ENCODE results near the gene CSK. TPM values are rescaled to one million over a fixed set of nuclear protein-coding genes. Genes with fewer than 3 reads are reported as not detected.
A peak's percentile ranks its signal among the peaks of the same experiment; 100 is the strongest.
"Not testable (repeated sequence)": the region's sequence is repeated elsewhere in the genome, so short reads cannot be mapped to it uniquely, and the experiment has no call there.

Gene CSK
- total RNA-seq, 1 experiment from 2014 or later = 49.2 TPM

GRCh38 chr15:74785194-74786032, 3.5 kb downstream of the CSK start:
- H3K23me2 ChIP-seq (ENCODE audit: insufficient read length, low read depth, low read length, poor library complexity, severe bottlenecking) = peaks cover 11% of the 10 kb centered on the region
- no peaks in the 10 kb centered on the region for H3K79me1 ChIP-seq (ENCODE audit: insufficient read depth, low read depth, low read length, poor library complexity, severe bottlenecking)
- H3K4me3 Mint-ChIP-seq = peak overlapping the region in 1 of 2 experiments; percentile 50; a peak in 2 of 5 replicates
- no peak for DNase-seq
- H3T11ph ChIP-seq (ENCODE audit: low read length) = no peak overlapping the region
- no peaks in the 10 kb centered on the region; a peak in 1 of 5 replicates for H3K9me3 Mint-ChIP-seq
- no peak overlapping the region for H4K5ac ChIP-seq (ENCODE audit: insufficient read length, low read depth, low read length)
- no peak overlapping the region for H3K27ac ChIP-seq (ENCODE audit: insufficient read length, low read depth, low read length)
- peaks cover 7% of the 10 kb centered on the region; the same call in 1 of the 2 replicates for H3K4me1 ChIP-seq (ENCODE audit: insufficient read depth, low read length)
- H2AK5ac ChIP-seq (ENCODE audit: insufficient read length, low read length) = no peak overlapping the region
- no peak overlapping the region for H4K8ac ChIP-seq (replicated peaks; ENCODE audit: insufficient read length, low read depth, low read length)
- H3K9ac ChIP-seq (ENCODE audit: extremely low read depth, insufficient read length, low read length) = no peak overlapping the region
- no peak overlapping the region for H3K18ac ChIP-seq (ENCODE audit: insufficient read length, low read depth, low read length)
- H3K14ac ChIP-seq (ENCODE audit: insufficient read depth, low read length) = no peak overlapping the region
- H2BK120ac ChIP-seq (ENCODE audit: low read depth, low read length, poor library complexity, severe bottlenecking) = no peak overlapping the region
- H3K9me3 ChIP-seq (ENCODE audit: control insufficient read depth, low read depth, low read length) = no peaks in the 10 kb centered on the region
- H4K20me1 ChIP-seq (ENCODE audit: control insufficient read depth, insufficient read depth, insufficient read length) = no peaks in the 10 kb centered on the region
- TF ChIP-seq, protein P1, sequence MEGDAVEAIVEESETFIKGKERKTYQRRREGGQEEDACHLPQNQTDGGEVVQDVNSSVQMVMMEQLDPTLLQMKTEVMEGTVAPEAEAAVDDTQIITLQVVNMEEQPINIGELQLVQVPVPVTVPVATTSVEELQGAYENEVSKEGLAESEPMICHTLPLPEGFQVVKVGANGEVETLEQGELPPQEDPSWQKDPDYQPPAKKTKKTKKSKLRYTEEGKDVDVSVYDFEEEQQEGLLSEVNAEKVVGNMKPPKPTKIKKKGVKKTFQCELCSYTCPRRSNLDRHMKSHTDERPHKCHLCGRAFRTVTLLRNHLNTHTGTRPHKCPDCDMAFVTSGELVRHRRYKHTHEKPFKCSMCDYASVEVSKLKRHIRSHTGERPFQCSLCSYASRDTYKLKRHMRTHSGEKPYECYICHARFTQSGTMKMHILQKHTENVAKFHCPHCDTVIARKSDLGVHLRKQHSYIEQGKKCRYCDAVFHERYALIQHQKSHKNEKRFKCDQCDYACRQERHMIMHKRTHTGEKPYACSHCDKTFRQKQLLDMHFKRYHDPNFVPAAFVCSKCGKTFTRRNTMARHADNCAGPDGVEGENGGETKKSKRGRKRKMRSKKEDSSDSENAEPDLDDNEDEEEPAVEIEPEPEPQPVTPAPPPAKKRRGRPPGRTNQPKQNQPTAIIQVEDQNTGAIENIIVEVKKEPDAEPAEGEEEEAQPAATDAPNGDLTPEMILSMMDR (conservative IDR thresholded peaks at IDR 0.05) = no peak
- H2AFZ ChIP-seq (ENCODE audit: low read length) = no peak overlapping the region
- H2BK20ac ChIP-seq (ENCODE audit: low read depth, low read length, poor library complexity, severe bottlenecking) = no peak overlapping the region
- H2BK5ac ChIP-seq (ENCODE audit: insufficient read length, low read length) = no peak overlapping the region
- peaks cover 4% of the 10 kb centered on the region; the same call in 1 of the 2 replicates for H3K27me3 ChIP-seq (ENCODE audit: insufficient read depth, low read length)
- no CpG with 5 or more reads among the region's 13 CpGs for WGBS (ENCODE audit: extremely low coverage, insufficient read length, low lambda C conversion rate)
- H3K4ac ChIP-seq (ENCODE audit: low read depth, low read length) = no peak overlapping the region
- no peak overlapping the region for H3K56ac ChIP-seq (ENCODE audit: insufficient read length, low read depth, low read length)
- no peaks in the 10 kb centered on the region for H3K79me2 ChIP-seq (ENCODE audit: insufficient read depth, low read length)
- H4K91ac ChIP-seq (ENCODE audit: insufficient read length, low read depth, low read length) = no peak overlapping the region
- H3K4me1 Mint-ChIP-seq = peaks cover 43 to 54% of the 10 kb centered on the region in 2 experiments
- H2BK15ac ChIP-seq (ENCODE audit: low read depth, low read length) = no peak overlapping the region
- no peak overlapping the region for H3K27ac Mint-ChIP-seq
- no peak overlapping the region for H2BK12ac ChIP-seq (ENCODE audit: insufficient read length, low read depth, low read length)
- H3K27me3 Mint-ChIP-seq (ENCODE audit: low read depth) = peaks cover 13% of the 10 kb centered on the region
- no peak overlapping the region for H3K23ac ChIP-seq (ENCODE audit: insufficient read length, low read depth, low read length)
- H3K36me3 Mint-ChIP-seq (ENCODE audit: insufficient read depth in 1 of 3, low read depth in 3 of 3) = peaks cover 0 to 5% (median 4%) of the 10 kb centered on the region in 3 experiments; a peak in 3 of 7 replicates
- no peak overlapping the region for H3K4me2 ChIP-seq (ENCODE audit: insufficient read depth, insufficient read length, low read length)

DNA sequence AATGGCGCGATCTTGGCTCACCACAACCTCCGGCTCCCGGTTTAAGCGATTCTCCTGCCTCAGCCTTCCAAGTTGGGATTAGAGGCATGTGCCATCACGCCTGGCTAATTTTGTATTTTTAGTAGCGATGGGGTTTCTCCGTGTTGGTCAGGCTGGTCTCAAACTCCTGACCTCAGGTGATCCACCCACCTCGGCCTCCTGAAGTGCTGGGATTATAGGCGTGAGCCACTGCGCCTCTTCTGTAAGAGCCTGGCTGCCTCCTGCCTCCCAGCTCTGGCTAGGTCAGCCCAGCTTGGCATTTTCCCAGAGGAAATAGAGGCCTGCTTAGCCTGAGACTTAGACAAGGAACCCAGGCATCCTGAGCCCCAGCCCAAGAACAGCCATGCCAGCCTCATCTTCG, 4.2 kb downstream of the CSK start:
- peaks cover 38 to 48% of the 10 kb centered on the region in 2 experiments for H3K4me1 Mint-ChIP-seq
- not testable (repeated sequence) for H3K27ac Mint-ChIP-seq; H2BK5ac ChIP-seq (ENCODE audit: insufficient read length, low read length); H3K27me3 Mint-ChIP-seq (ENCODE audit: low read depth); H2BK15ac ChIP-seq (ENCODE audit: low read depth, low read length); H4K20me1 ChIP-seq (ENCODE audit: control insufficient read depth, insufficient read depth, insufficient read length); H3K9ac ChIP-seq (ENCODE audit: extremely low read depth, insufficient read length, low read length); H3K56ac ChIP-seq (ENCODE audit: insufficient read length, low read depth, low read length); H2BK12ac ChIP-seq (ENCODE audit: insufficient read length, low read depth, low read length); H2BK120ac ChIP-seq (ENCODE audit: low read depth, low read length, poor library complexity, severe bottlenecking); H3K4me2 ChIP-seq (ENCODE audit: insufficient read depth, insufficient read length, low read length); H3K27ac ChIP-seq (ENCODE audit: insufficient read length, low read depth, low read length); H2AFZ ChIP-seq (ENCODE audit: low read length); H3K79me2 ChIP-seq (ENCODE audit: insufficient read depth, low read length); H3K27me3 ChIP-seq (ENCODE audit: insufficient read depth, low read length); H3K18ac ChIP-seq (ENCODE audit: insufficient read length, low read depth, low read length); H3K23ac ChIP-seq (ENCODE audit: insufficient read length, low read depth, low read length); H4K5ac ChIP-seq (ENCODE audit: insufficient read length, low read depth, low read length); H4K8ac ChIP-seq (replicated peaks; ENCODE audit: insufficient read length, low read depth, low read length); H3K9me3 Mint-ChIP-seq; H2BK20ac ChIP-seq (ENCODE audit: low read depth, low read length, poor library complexity, severe bottlenecking); H3K9me3 ChIP-seq (ENCODE audit: control insufficient read depth, low read depth, low read length); H3K36me3 Mint-ChIP-seq (ENCODE audit: insufficient read depth in 1 of 3, low read depth in 3 of 3); H3K4ac ChIP-seq (ENCODE audit: low read depth, low read length); H3T11ph ChIP-seq (ENCODE audit: low read length); DNase-seq; H3K79me1 ChIP-seq (ENCODE audit: insufficient read depth, low read depth, low read length, poor library complexity, severe bottlenecking); H3K14ac ChIP-seq (ENCODE audit: insufficient read depth, low read length); H2AK5ac ChIP-seq (ENCODE audit: insufficient read length, low read length); H3K4me3 Mint-ChIP-seq; H3K4me1 ChIP-seq (ENCODE audit: insufficient read depth, low read length); H4K91ac ChIP-seq (ENCODE audit: insufficient read length, low read depth, low read length)
- no CpG with 5 or more reads among the region's 12 CpGs for WGBS (ENCODE audit: extremely low coverage, insufficient read length, low lambda C conversion rate)
- peaks cover 11% of the 10 kb centered on the region for H3K23me2 ChIP-seq (ENCODE audit: insufficient read length, low read depth, low read length, poor library complexity, severe bottlenecking)

Data from H9 (cell line).